GOT3 (cell line): ENCODE data around the gene PBX4.

Experiments used
- DNase-seq: peaks from one replicate; lab custom pipeline; 2025; ENCODE audit warnings: mixed read lengths; lab: John Stamatoyannopoulos, UW

Gene PBX4

GRCh38 chr19:19649155-19649554, 30.7 kb upstream of the PBX4 start:
- DNase-seq: no peak

GRCh38 chr19:19647037-19647835, 28.7 kb upstream of the PBX4 start:
- no peak for DNase-seq

- no peak for DNase-seq
These were observed 26.9 kb upstream of the PBX4 start for GRCh38 chr19:19645233-19645870.

GRCh38 chr19:19644054-19644388, 25.5 kb upstream of the PBX4 start:
- DNase-seq: no peak

GRCh38 chr19:19643158-19644053, 24.9 kb upstream of the PBX4 start, which contains the start of gene GMIP:
TSS of gene GMIP (minus strand) at chr19:19643657. CDS start at chr19:19643529, 128 bp downstream.
- DNase-seq: peak; percentile 19

- no peak for DNase-seq
These were observed 24.1 kb upstream of the PBX4 start for GRCh38 chr19:19642506-19643157.

GRCh38 chr19:19637523-19638251, 19.2 kb upstream of the PBX4 start:
- DNase-seq: no peak

GRCh38 chr19:19637186-19637522, 18.7 kb upstream of the PBX4 start:
- DNase-seq: no peak

GRCh38 chr19:19636573-19637185, 18.2 kb upstream of the PBX4 start:
- DNase-seq: no peak

GRCh38 chr19:19635313-19635702, 16.8 kb upstream of the PBX4 start:
- DNase-seq: no peak

- DNase-seq: no peak
These were observed 16.2 kb upstream of the PBX4 start for GRCh38 chr19:19634516-19635312.

- no peak for DNase-seq
These were observed 15.4 kb upstream of the PBX4 start for GRCh38 chr19:19633711-19634515.

GRCh38 chr19:19632661-19633060, 14.2 kb upstream of the PBX4 start:
- no peak for DNase-seq

- no peak for DNase-seq
These were observed 12.9 kb upstream of the PBX4 start for GRCh38 chr19:19631346-19631745.

- DNase-seq: no peak
These were observed 11.9 kb upstream of the PBX4 start for GRCh38 chr19:19630426-19630825.

GRCh38 chr19:19630062-19630414, 11.6 kb upstream of the PBX4 start:
- no peak for DNase-seq

GRCh38 chr19:19628501-19629134, 10.1 kb upstream of the PBX4 start:
- DNase-seq: no peak

- no peak for DNase-seq
These were observed 9.4 kb upstream of the PBX4 start, which contains the start of gene LPAR2 for GRCh38 chr19:19627621-19628500. TSS of gene LPAR2 (minus strand) at chr19:19628220. CDS start at chr19:19627275, 945 bp downstream.
